ENCODE measurements around the gene PA2G4. TPM values are rescaled to one million over a fixed set of nuclear protein-coding genes. Genes with fewer than 3 reads are reported as not detected.

PA2G4 gene
- total RNA-seq, 6 experiments from 2014 or later, result 144 to 190 (median 177) TPM

DNA sequence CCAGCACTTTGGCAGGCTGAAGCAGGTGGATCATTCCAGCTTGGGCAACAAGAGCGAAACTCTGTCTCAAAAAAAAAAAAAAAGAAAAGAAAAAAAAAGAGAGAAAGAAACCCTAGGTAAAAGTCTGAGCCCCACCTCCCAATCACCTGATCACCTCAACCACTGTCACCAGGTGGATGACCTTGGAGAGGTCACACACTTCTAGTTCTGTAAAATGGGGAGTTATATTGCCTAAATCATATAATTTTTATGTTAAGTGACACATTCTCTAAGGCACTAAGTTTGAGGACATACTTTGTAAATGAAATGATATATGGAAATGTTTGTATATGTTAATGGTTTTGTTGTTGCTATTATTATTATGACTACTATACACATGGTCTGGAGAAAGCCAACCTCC lies 25.9 kb upstream of the PA2G4 start:
- TF ChIP-seq CTCF (IDR thresholded peaks at IDR 0.05), result no peak
- Mint-ChIP-seq H3K4me3 (peak overlapping the region; percentile 90; the same call in 1 of the 2 replicates), H3K36me3 (ENCODE audit: low read depth) (no peaks in the 10 kb centered on the region), H3K27ac (peak overlapping the region; percentile 73; the same call in 1 of the 2 replicates), H3K27me3 (ENCODE audit: insufficient read depth) (peaks cover 13% of the 10 kb centered on the region), H3K4me1 (ENCODE audit: low read depth) (peaks cover 7% of the 10 kb centered on the region), H3K9me3 (no peaks in the 10 kb centered on the region)
- no peak for DNase-seq

- DNase-seq, result peak; percentile 87
- H3K4me3 Mint-ChIP-seq, result peak overlapping the region; percentile 90
- TF ChIP-seq CTCF (IDR thresholded peaks at IDR 0.05), result peak; percentile 87
- H3K27me3 Mint-ChIP-seq (ENCODE audit: insufficient read depth), result peaks cover 13% of the 10 kb centered on the region
- no peaks in the 10 kb centered on the region for H3K36me3 Mint-ChIP-seq (ENCODE audit: low read depth)
- no peaks in the 10 kb centered on the region for H3K9me3 Mint-ChIP-seq
- H3K4me1 Mint-ChIP-seq (ENCODE audit: low read depth), result peaks cover 7% of the 10 kb centered on the region
- peak overlapping the region; percentile 73 for H3K27ac Mint-ChIP-seq
Measured at GRCh38 chr12:56078931-56079722, 25.2 kb upstream of the PA2G4 start.

DNA sequence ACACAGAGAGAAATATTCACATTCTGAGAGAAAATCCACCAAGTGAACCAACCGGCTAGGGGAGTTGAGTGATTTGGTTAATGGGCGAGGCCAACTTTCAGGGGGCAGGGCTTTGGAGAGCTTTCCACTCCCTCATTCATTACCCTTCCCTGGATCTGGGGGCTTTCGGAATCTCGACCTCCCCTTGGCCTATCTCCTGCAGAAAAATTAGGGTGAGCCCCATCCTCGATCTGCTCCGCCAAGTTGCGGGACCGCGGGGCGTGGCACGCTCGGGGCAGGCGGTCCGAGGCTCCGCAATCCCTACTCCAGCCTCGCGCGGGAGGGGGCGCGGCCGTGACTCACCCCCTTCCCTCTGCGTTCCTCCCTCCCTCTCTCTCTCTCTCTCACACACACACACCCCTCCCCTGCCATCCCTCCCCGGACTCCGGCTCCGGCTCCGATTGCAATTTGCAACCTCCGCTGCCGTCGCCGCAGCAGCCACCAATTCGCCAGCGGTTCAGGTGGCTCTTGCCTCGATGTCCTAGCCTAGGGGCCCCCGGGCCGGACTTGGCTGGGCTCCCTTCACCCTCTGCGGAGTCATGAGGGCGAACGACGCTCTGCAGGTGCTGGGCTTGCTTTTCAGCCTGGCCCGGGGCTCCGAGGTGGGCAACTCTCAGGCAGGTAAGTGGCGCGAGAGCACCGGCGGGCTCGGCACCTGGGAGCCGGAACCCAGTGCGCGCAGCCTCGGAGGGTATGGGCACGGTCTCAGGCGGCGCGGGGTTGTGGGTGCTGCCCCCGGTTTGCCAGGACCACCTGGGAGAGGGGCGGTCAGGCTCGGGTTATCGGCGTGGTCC lies 24.4 kb upstream of the PA2G4 start, which contains the start of gene ERBB3:
TSS of gene ERBB3 (plus strand) at position 443 of the 833 bp plus-strand sequence. CDS start at position 579, 136 bp downstream.
- H3K36me3 Mint-ChIP-seq (ENCODE audit: low read depth), result no peaks in the 10 kb centered on the region
- peak within 1 kb of the TSS; percentile 73 for H3K27ac Mint-ChIP-seq
- H3K9me3 Mint-ChIP-seq, result no peaks in the 10 kb centered on the region
- H3K4me1 Mint-ChIP-seq (ENCODE audit: low read depth), result peaks cover 7% of the 10 kb centered on the region
- no peak for TF ChIP-seq CTCF (IDR thresholded peaks at IDR 0.05)
- H3K4me3 Mint-ChIP-seq, result peak within 1 kb of the TSS; percentile 90
- H3K27me3 Mint-ChIP-seq (ENCODE audit: insufficient read depth), result peaks cover 13% of the 10 kb centered on the region
- DNase-seq, result peak; percentile 70

DNA sequence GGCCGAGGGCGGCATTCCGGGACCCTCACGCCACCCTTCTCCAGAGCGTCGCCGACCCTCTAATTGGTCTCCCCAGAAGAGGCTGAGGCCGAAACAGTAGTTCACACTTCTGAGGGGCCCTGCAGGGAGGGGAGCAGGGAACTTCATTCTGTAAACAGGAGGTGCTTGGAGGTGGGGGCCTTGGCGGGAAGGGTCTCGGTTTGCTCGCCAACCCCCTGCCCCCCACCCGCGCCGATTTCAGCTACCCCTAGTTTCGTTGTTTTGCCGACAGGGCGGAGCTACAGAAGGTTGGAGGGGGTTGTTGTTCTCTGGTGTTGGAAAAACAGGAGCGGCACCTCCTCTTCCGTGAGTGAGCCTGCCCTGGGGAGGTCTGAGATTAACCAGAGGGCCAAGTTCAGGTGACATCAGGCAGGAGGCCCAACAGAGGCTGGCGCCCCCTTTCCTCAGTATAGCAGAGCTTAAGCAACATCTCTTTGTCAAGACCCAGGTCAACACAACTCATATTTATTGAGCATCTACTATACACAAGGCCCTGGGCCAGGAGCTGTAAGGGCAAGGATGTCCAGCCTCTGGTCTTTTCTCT lies 23.7 kb upstream of the PA2G4 start:
- Mint-ChIP-seq H3K9me3 (no peaks in the 10 kb centered on the region), H3K4me1 (ENCODE audit: low read depth) (peaks cover 7% of the 10 kb centered on the region), H3K27ac (no peak overlapping the region), H3K4me3 (peak overlapping the region; percentile 54), H3K27me3 (ENCODE audit: insufficient read depth) (peaks cover 14% of the 10 kb centered on the region), H3K36me3 (ENCODE audit: low read depth) (no peaks in the 10 kb centered on the region)
- 0 out of 2 replicates have a peak, but pooled peaks have one; percentile 8 for TF ChIP-seq CTCF (IDR thresholded peaks at IDR 0.05)
- no peak for DNase-seq

All from HFFc6 (cell line).